Mucosa of stomach (tissue), 1 donor: Measurements from ENCODE around the gene SKAP1.

Source experiments
- H3K27me3 ChIP-seq: one replicate; pipeline ENCODE4 v1.7.0; 2013; ENCODE audit warnings: mild to moderate bottlenecking, low read length; ENCODE audit not compliant: control insufficient read depth, insufficient read depth
- H3K36me3 ChIP-seq: one replicate; pipeline ENCODE4 v1.7.0; 2013; ENCODE audit warnings: low read length; ENCODE audit not compliant: control insufficient read depth, insufficient read depth
- H3K4me1 ChIP-seq: one replicate; pipeline ENCODE4 v1.7.0; 2013; ENCODE audit warnings: mild to moderate bottlenecking, low read length; ENCODE audit not compliant: control insufficient read depth, insufficient read depth
- H3K4me3 ChIP-seq: one replicate; pipeline ENCODE4 v1.7.0; 2013; ENCODE audit warnings: low read length
- H3K9ac ChIP-seq: one replicate; pipeline ENCODE4 v1.7.0; 2013; ENCODE audit warnings: mild to moderate bottlenecking, low read length, moderate library complexity
- H3K9me3 ChIP-seq: one replicate; pipeline ENCODE4 v1.7.0; 2013; ENCODE audit warnings: mild to moderate bottlenecking, low read length, moderate library complexity; ENCODE audit not compliant: control insufficient read depth
- donor health status: Pancreatic carcinoma.

SKAP1 gene

DNA sequence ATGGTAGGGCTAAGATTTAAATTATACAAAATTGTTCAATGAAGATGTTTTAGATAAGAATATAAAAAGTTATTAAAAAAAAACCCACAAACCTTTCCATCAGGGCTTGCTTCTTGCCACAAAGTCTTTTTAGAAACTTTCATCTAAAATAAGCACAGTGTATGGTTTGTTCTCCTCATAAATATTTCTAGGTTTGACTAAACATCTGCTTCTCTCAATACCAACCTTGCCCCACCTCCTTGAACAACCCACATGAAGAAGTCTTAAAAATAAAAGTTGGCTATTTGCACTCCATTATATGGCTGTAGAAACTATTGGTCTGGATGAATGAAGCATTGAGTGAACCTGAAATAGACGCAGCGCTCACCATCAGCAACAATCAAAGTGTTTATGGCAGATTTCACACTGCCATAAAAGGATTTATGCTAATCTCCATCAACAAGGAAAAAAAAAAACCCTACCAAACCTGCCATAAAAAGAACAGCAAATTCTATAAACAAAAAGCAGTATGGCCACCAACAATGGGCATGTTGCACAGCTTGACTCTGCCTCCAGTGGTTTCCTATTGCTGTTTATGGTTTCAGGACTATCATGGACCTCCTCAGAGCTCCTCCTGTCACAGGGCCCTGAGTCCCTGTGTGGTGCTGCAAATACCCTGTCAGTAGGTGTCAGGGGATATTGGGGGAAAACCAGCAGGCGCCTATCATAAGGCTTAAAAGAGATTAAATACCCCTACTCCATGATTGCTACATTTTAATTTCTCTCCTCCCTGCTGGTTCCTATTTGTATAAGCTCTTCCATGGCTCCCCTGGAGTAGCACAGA is 284.8 kb downstream of the SKAP1 start:
- Histone ChIP-seq H3K4me1 (no peaks in the 10 kb centered on the region), H3K4me3 (no peak overlapping the region), H3K9ac (no peak overlapping the region), H3K36me3 (no peaks in the 10 kb centered on the region), H3K9me3 (no peaks in the 10 kb centered on the region), H3K27me3 (peaks cover 32% of the 10 kb centered on the region)

GRCh38 chr17:48144231-48144630 is 285.8 kb downstream of the SKAP1 start:
- Histone ChIP-seq H3K4me1 (no peaks in the 10 kb centered on the region), H3K36me3 (no peaks in the 10 kb centered on the region), H3K4me3 (no peak overlapping the region), H3K27me3 (peaks cover 23% of the 10 kb centered on the region), H3K9me3 (no peaks in the 10 kb centered on the region), H3K9ac (no peak overlapping the region)

- Histone ChIP-seq H3K9me3 (no peaks in the 10 kb centered on the region), H3K27me3 (peaks cover 22% of the 10 kb centered on the region), H3K4me3 (no peak overlapping the region)
Observed at GRCh38 chr17:48143629-48144028, 286.4 kb downstream of the SKAP1 start.

DNA sequence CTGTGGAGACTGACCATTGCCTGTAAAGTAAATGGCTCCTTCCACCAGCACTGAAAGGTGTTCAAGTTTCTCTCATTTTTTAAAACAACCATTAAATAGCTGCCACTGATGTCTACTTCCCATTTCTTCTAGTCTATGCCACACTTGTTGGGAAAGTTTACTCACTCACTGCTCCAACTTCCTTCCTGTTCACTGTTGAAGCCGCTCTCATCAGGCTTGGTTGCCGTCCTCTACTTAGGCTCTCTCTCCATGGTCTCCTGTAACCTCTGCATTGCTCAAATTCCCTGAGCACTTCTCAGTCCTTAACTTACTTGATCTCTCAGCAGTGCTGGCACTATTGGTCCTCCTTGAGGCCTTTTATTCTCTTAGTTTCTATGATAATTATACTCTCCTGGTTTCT is 290.1 kb downstream of the SKAP1 start:
- no peak overlapping the region for H3K9ac ChIP-seq
- H3K4me3 ChIP-seq = no peak overlapping the region
- peaks cover 10% of the 10 kb centered on the region for H3K27me3 ChIP-seq
- H3K4me1 ChIP-seq = no peaks in the 10 kb centered on the region
- H3K36me3 ChIP-seq = no peaks in the 10 kb centered on the region
- no peaks in the 10 kb centered on the region for H3K9me3 ChIP-seq

More at GRCh38 chr17:48143629-48144028, 286.4 kb downstream of the SKAP1 start:
- Histone ChIP-seq H3K9ac (no peak overlapping the region), H3K36me3 (no peaks in the 10 kb centered on the region), H3K4me1 (no peaks in the 10 kb centered on the region)

DNA sequence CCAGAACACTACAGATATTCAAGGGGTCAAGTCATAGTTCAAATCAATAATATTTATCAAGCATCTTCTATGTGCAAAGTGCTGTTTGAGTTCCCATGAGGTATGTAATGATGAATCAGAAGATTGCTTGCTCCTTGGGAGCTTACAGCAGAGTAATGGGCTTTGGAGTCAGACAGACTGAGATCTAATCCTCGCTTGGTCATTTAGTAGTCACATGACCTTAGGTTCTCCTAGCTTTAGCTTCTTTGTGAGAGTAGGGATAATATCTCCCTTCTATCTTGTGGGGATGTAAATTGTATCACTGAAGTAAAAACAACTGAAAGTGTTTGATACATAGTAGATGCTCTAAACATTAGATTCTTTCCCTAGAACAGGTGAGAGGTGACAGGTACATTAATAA is 292.4 kb downstream of the SKAP1 start:
- Histone ChIP-seq H3K4me1 (no peaks in the 10 kb centered on the region), H3K9me3 (no peaks in the 10 kb centered on the region), H3K4me3 (no peak overlapping the region), H3K36me3 (no peaks in the 10 kb centered on the region), H3K27me3 (no peaks in the 10 kb centered on the region), H3K9ac (no peak overlapping the region)

GRCh38 chr17:48134912-48135480 is 295.0 kb downstream of the SKAP1 start:
- H3K9ac ChIP-seq = no peak overlapping the region
- H3K36me3 ChIP-seq = no peaks in the 10 kb centered on the region
- no peaks in the 10 kb centered on the region for H3K27me3 ChIP-seq
- no peaks in the 10 kb centered on the region for H3K9me3 ChIP-seq
- H3K4me1 ChIP-seq = no peaks in the 10 kb centered on the region
- H3K4me3 ChIP-seq = no peak overlapping the region

DNA sequence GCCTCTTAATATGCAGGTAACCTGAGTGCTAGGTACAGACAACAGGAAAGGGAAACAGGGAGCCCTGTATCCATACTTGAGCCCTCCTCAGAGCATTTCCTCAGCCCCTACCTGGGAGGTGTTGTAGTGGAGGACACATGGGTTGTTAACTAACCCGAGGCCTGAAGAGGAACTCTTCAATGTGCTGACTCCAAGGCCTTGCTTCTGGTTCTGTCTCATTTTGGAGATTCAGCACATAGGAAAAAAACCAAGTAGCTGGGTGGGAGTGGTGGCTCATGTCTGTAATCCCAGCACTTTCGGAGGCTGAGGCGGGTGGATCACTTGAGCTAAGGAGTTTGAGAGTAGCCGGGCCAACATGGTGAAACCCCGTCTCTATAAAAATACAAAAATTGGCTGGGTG is 297.6 kb downstream of the SKAP1 start:
- H3K4me3 ChIP-seq = no peak overlapping the region
- no peaks in the 10 kb centered on the region for H3K27me3 ChIP-seq
- no peaks in the 10 kb centered on the region for H3K9me3 ChIP-seq
- no peak overlapping the region for H3K9ac ChIP-seq
- no peaks in the 10 kb centered on the region for H3K36me3 ChIP-seq
- H3K4me1 ChIP-seq = no peaks in the 10 kb centered on the region

- no peaks in the 10 kb centered on the region for H3K4me1 ChIP-seq
- no peak overlapping the region for H3K9ac ChIP-seq
- no peaks in the 10 kb centered on the region for H3K9me3 ChIP-seq
- H3K36me3 ChIP-seq = no peaks in the 10 kb centered on the region
- H3K27me3 ChIP-seq = no peaks in the 10 kb centered on the region
- H3K4me3 ChIP-seq = no peak overlapping the region
Observed at GRCh38 chr17:48131216-48131824, 298.7 kb downstream of the SKAP1 start.

DNA sequence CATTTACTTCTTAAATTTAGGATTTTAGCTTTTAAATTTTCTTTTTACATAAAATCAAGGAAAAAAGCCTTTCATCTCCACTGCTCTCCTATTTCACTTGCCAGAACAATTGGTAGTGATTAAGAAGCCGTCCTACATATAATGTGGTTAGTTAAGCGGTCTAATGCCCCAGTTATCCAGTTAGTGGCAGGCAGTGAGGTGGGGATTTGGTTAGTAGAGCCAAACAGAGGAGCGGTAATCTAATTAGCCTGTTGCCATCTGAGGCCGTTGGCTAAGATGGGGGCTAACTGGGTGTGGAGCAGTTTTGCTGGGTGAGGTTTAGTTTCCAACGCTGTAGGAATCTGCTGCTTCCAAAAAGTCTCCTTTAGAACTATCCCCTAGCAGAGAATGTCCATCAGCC is 300.0 kb downstream of the SKAP1 start:
- Histone ChIP-seq H3K27me3 (no peaks in the 10 kb centered on the region), H3K9me3 (no peaks in the 10 kb centered on the region), H3K36me3 (no peaks in the 10 kb centered on the region), H3K4me3 (no peak overlapping the region), H3K4me1 (no peaks in the 10 kb centered on the region), H3K9ac (no peak overlapping the region)

GRCh38 chr17:48128400-48128799 is 301.6 kb downstream of the SKAP1 start:
- Histone ChIP-seq H3K9ac (no peak overlapping the region), H3K4me3 (no peak overlapping the region), H3K9me3 (no peaks in the 10 kb centered on the region), H3K4me1 (no peaks in the 10 kb centered on the region), H3K36me3 (no peaks in the 10 kb centered on the region), H3K27me3 (no peaks in the 10 kb centered on the region)

- no peaks in the 10 kb centered on the region for H3K9me3 ChIP-seq
- no peaks in the 10 kb centered on the region for H3K27me3 ChIP-seq
- no peak overlapping the region for H3K9ac ChIP-seq
- H3K4me3 ChIP-seq = no peak overlapping the region
- H3K36me3 ChIP-seq = peaks cover 7% of the 10 kb centered on the region
- H3K4me1 ChIP-seq = no peaks in the 10 kb centered on the region
Observed at GRCh38 chr17:48127371-48128051, 302.5 kb downstream of the SKAP1 start.

DNA sequence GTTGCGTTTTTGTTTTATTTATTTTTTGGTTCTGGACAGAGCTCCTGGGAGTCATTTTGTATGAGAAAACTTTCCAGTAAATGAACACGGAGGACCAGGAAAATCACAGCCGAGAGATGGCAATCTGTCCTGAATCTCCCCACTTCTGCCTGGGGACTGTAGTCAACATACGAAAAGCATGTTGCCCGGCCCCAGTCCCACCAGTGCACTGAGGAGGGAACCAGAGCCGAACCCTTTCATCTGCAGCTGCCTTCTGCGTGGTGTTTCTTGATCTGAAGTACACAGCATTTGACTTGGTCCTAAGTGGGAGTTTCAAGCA is 303.5 kb downstream of the SKAP1 start:
- Histone ChIP-seq H3K9ac (no peak overlapping the region), H3K27me3 (no peaks in the 10 kb centered on the region), H3K36me3 (peaks cover 7% of the 10 kb centered on the region), H3K4me3 (no peak overlapping the region), H3K4me1 (no peaks in the 10 kb centered on the region), H3K9me3 (no peaks in the 10 kb centered on the region)
